HG03442 (cell line): ENCODE results near the gene FAM177B.

ENCODE experiments used
- ATAC-seq: cut with Tn5 transposase; IDR thresholded peaks from one replicate; pipeline ENCODE4 v1.9.1; 2021; ENCODE audit warnings: mild to moderate bottlenecking, moderate library complexity; ENCODE audit not compliant: unreplicated experiment

Gene FAM177B

DNA sequence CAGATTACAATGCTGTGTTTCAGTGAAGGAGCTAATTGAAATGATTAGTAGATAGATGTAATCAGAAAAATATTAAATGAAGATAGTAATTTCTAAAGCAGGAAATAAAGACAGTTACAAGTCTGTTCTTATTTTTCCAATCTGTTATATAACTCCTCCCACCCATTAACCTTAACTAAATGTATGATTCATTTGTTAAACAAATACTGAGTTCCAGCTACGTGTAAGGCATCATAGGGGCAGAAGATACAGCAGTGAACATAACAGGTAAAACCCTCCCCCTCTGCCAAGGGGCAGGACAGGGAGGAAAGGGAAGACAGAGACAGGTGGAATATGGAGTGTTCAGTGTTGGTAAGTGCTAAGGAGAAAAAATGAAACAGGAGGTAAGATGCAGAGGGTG, at the start of gene FAM177B:
TSS of gene FAM177B (plus strand) at position 231 of the 400 bp plus-strand sequence. CDS start 9,344 bp downstream, outside the sequence.
- no peak for ATAC-seq

DNA sequence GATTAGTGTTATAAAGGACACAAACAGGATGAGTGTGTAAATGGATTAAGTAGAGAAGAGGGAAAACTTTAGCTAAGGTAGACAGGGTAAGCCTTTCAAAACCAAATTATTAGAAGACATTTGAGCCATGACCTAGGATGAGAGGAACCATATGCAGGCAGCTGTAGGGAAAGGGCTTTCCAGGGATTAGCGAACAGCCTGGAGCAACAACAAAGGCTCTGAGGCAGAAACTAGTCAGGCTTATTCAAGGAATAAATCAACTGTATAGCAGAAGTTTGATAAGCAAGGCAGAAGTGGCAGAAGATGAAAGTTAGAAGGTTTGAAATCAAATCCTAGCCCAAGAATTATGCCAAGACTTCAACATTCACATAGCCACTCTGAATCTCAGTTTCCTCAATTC, 46.0 kb upstream of the FAM177B start:
- no peak for ATAC-seq

DNA sequence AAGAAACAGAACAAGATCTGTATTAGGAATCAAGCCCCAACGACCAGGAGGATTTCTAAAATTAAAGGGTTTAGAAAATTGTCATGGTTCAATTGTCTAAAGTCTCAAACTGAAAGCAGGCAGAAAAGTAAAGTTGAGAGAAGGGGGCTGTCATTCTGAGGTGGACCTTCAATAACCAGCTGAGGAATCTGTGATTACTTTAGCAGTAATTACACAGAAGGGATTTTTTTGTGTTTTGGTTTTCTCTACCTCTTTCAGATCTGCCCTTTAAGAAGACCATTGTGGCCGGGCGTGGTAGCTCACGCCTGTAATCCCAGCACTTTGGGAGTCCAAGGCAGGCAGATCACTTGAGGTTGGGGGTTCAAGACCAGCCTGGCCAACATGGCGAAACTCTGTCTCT, 42.1 kb upstream of the FAM177B start:
- ATAC-seq, result no peak

DNA sequence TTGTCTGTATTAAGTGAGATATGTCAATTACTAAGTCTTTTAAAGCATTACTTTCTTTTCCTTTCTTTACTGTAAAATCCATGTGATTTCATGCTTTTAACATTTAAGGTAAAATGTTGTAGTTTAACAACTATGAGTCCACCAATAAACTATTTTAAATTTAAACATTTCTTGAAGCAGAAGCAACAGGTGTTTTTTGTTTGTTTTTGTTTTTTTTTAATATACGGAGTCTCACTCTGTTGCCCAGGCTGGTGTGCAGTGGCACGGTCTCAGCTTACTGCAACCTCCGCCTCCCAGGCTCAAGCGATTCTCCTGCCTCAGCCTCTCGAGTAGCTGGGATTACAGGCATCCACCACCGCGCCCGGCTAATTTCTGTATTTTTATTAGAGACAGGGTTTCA, 40.3 kb upstream of the FAM177B start:
- no peak for ATAC-seq

DNA sequence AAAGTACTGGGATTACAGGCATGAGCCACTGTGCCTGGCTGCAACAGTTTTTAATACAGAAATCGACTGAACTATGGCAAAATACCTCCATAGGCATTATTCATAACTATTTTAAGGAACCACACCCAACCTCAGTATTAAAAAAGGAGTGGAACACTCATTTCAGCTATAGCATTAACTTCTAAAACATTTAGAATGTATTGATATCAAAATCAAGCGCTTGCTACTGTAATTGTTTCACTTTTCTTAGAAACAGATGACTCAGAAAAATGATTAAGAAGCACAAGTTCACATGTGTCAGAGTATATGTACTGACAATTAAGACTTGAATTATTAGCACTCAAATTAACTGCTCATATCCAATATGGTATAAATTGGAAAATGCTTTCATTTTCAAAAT, 39.8 kb upstream of the FAM177B start:
- ATAC-seq, result no peak

DNA sequence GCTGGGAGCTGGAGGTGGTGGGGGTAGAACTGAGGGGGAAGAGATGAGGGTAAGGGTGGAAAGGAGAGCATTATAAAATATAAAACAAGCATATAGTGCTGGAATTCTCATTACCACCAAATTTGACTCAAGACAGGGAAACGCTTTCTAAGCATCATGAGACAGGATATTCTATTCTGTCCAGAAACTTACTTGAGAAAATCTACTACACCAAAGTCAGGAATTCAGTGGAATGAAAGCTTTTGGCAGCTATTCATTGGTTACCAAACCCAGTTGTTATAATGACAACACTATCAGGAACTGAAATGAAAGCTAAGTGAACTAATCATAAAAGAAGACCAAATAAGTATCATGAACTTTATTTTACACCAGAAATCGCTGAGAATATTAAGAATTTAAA, 39.2 kb upstream of the FAM177B start:
- no peak for ATAC-seq

DNA sequence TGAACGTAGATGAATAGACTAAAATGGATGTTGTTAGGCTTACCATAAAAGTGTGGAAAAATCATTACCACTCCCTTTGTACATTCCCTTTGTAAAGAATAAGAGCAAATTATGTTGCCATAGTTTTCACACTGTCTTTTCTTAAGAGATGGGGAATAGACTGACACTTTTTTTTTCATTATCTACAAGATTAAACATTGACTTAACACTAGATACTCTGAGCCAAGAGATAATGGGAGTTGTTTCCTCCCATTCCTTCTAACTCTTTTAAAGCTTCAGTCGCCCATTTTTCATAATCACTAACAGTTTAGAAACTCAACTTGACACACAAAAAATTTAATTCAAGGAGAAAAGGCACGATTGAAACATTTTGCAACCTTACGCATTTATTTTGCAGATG, 34.8 kb upstream of the FAM177B start:
- no peak for ATAC-seq

DNA sequence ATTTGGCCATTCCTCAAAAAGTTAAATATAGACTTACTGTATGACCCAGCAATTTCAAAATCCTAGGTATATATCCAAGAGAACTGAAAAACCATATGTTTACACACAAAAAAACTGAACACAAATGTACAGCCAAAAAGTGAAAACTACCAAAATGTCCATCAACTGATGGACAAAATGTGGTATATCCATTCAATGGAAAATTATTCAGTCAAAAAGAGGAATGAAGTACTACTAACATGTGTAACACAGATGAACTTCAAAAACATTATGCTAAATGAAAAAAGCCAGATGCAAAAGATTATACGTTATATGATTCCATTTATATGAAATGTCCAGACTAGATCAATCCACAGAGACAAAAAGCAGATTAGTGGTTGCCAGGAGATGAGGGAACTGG, 32.7 kb upstream of the FAM177B start:
- ATAC-seq, result no peak

DNA sequence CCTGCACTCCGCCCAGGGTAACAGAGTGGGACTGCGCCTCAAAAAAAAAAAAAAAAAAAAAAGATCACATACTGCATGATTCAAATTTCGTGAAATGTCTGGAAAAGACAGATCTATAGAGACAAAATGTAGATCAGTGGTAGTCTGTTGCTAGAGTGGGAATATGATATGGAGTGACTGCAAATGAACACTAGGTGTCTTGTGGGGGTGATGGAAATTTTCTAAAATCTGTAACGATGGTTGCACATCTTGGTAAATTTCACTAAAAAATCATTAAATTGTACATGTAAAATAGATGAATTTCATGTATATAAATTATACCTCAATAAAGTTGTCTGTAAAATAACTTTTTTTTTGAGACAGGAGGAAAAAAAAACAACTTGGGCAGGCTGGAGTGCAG, 30.2 kb upstream of the FAM177B start:
- ATAC-seq, result no peak

DNA sequence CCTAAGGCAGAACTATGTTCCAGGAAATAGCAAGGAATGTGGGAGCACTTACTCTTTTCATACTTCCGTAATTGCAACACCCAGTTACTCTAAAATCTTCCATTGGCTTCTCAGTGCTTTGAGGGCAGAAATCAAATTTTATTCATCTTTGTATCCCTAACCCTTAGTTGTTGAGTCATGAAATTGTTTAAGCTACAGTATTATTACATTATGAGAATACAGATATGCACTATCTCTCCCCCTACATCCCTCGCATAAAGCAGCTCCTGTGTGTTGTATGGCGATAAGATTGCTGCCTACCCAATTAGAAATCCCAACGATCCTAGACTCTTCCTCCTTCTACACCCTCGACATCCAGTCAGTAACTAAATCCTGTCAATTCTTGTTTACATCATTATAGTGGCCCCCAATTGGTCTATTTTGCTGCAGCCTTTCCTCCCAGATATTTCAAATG, 27.3 kb upstream of the FAM177B start:
- ATAC-seq, result no peak

DNA sequence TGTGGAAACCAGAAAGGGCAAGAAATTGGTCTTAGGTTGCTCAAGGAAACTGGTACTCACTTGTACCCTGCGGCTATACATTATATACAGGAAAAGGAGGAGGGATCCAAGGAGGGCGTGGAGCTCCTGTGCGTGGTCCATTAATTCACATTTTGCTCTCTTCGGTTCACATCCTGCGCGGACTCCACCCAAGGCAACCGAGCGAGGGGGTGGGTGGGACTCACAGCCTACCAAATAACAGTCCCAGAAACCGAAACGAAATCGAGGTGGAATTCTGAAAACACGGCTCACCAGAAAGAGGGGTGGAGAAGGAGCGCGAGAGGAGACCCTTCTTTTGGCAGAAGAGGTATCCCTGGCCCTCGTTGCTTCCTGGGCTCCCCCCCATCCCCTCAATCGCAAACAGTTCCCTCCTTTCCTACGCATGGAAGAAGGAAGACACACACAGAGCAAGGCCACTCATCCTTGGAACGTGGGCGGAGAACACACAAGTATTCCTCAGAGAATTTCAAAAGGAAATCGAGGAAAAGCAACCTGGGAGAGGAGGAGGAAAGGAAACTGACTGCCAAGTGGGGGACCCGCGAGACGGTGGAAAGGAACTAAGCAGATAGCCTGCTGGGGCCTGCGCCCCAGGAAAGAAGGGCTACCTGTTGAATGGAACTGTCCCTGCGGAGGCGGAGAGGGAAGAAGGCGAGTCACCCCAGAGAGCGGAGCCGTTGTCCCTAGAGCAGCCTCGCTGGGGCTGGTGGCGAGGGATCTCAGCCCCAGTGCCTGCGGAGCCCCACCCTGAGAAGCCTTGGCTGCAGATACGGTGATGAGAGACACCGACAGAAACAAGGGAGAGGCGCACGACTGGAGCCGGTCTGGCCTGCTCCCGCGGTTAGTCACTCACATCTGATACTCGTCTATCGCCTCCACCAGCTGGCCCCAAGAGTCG, 25.4 kb upstream of the FAM177B start:
- peak; percentile 29 for ATAC-seq

DNA sequence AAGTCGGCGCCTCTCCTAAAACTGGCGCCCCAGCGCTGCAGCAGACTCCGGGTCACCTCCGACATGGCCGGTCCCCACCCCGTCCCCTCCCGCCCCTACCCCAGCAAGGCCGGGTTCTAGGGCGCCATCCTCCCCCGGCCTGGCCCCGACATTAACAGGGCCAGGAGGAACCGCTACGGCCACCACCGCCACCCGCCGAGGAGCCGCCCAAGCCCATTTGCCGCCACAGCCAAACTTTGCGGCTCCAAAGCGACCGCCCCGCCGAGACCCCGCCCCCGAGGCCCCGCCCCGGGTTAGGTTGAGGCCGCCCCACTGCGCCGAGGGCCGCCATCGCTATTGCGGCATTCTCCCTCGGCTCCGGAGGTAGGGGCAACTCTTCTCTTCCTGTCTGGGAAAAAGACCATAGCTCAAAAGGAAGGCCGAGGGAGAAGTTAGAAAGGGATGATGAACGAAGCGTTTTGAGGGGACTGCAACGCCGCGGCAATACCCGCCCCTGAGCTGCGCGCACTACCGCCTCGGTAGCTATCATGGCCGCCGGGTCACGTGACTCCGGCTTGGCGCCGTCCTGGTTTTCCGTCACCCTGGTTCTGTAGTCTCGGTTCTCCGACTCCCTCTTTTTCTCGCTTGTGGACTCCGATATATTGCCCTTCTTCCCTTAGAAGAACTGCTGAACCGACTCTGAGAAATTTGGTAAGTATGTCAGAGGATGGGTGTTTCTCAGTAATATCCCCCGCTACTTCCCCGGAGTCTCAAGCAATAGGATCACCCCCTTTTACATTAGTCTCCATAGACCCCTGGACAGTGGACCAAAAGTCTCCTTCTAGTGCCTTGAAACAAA, 24.5 kb upstream of the FAM177B start, which contains the start of the genes AIDA and BROX:
TSS of gene AIDA (minus strand) at position 239 of the 838 bp plus-strand sequence. CDS start at position 65, 174 bp downstream.
TSS of gene BROX (plus strand) at position 312 of the 838 bp plus-strand sequence. CDS start 3,136 bp downstream, outside the sequence.
- peak; percentile 76 for ATAC-seq

DNA sequence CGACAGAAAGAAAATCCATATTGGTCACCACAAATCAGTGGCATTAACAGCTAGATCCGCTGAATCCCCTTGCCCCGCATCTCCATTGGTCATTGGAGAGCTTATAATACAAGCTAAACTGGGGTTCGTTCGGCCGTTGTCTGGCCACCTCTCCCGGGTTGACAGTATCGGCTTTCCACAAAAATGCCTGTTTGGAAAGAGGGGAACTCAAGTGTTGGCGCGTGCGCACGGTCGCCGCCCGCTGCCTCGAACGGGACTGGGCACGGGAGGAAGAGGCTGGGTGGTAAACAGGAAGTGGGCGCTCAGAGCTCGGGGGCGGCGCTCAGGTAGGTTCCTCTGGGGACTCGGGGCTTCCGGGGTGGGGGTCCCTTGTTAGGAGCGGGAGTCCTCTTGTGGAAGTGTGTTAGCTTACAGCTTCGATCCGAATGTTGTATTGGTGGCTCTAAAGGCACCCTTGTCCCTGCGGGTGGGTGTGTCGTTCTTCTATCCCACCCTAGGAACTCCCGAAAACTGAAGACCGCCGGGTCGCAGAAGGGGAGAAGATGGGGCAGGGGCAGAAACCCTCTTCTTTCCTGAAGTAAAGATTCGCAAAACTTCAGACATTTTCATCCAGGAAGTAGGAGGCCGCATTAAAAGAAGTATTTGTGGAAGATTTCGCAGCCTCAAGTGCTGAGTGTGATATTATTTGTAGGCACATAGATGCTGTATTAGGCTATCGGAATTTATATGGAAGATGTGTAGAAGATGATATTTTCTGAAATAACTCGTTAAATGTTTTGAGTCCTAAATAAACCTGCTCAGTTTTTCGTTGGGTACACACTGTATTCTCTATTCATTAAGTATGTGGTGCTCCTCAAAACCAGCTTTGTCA, 23.7 kb upstream of the FAM177B start:
- ATAC-seq, result peak; percentile 67

DNA sequence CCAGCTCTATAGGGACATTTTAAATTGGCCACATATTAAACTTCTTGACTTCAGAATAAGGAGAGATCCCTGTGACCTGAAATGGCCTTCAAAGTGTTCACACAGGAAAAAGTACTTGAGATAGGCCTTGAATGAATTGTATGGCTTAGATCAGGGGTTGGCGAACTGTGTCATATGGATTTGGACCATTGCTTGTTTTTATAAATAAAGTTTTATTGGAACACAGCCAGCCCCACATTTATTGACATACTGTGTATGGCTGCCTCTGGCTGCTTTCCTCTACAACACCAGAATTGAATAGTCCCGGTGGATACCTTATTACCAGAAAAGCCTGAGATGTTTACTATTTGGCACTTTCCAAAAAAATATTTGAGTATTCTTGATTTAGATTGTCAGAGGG, 20.6 kb upstream of the FAM177B start:
- ATAC-seq, result no peak

DNA sequence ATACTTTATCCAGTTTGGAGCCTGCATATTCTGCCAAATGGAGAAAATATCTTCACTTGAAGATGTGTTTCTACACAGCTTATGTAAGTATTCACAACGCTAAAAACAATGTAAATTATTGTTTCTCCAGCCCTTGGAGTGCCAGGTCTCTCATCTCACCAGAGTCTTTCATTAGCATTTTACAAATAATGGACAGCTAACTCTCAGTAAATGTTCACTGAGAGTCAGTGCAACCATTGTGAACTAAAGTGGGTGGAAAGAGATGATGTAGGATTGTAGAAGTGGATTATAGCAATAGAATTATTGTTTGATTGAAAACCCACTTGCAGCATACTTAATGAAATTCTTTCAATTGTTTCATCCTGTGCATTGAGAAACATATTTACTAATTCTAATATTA, 8.3 kb upstream of the FAM177B start:
- no peak for ATAC-seq

DNA sequence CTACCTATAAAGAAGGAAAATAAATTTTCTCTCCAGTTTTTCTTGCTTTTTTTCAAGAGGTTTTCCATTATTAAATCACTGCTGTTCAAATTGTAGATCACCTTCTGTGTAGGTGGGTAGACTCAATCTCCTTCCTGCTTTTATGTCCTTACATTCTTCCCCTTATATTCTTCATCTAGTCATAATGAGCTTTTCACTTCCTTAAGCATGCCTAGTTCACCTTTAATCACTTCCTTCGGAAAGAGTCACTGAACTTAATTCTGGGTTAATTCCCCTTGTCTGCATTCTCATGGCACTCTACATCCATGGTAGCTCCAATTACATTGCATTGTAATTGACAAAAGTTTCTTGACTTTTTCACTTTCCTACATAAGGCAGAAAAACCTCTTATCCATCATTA, 6.1 kb upstream of the FAM177B start:
- no peak for ATAC-seq

DNA sequence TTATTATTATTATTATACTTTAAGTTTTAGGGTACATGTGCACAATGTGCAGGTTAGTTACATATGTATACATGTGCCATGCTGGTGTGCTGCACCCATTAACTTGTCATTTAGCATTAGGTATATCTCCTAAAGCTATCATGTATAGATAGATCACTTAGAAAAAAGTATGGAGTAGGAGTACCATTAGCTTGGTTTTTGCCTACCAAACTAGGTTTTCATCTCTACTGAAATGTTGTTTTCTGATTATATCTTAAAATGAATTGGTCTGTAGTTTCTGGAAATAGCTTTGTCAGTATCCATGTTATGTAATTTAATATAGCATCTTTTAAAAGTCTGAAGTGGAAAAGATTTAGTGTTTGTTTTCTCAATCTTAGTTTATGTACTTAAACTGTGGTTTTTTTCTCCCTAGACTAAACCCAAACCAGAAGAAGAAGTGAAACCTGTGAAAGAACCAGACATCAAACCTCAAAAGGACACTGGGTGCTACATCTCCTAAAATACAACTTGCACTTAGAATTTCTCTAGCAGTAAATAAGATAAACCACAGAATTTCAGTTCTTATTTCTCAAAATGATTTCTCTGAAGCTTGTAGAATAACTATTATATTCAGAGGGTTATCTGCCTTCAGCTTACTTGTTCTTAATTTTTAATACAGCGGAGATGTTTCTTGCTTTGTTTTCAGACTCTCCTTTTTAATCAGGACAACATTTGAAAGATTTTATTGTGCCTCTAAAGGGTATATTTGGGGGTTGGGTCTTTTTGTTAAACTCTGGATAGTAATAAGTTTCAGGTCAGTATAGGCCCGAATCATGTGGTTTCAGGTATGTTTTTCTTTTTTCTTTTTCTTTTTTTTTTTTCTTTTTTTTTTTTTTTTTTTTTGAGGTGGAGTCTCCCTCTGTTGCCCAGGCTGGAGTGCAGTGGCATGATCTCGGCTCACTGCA, 4.5 kb upstream of the FAM177B start:
- ATAC-seq, result peak; percentile 98

DNA sequence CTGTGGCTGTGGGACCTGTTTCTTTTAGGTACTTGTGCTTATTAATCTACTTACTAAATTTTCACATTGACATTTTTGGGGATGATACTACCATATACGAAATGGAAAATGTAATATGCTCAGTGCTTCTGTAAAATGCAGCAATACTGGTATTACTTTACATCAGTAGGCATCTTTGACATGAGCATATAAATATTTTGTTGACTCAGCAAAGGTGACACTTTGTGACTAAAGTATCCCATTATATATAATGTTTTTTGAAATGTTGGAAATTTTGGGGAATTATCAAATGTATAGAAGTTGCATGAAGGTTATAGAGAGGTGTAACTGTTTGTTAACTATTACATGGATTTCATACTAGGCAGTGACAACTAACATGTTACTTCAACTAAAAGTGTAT, 2.3 kb upstream of the FAM177B start:
- ATAC-seq, result no peak

DNA sequence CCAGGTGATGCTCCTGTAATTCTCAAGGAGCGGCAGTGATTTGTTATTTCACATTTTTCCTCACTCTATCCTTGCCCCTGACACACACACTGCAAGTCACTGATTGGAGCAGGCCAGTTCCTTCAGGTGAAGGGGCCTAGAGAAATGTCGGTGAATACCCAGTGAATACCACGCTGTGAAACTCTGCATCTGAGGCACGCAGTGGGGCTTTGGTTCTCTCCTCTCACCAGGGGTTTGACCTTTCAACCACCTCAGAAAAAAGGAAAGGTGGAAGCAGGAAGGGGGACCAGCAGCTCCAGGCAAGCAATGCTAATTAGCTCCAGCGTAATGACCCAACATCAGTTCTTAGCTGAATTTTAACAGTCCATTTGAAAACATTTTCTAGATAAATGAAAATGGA, 532 bp upstream of the FAM177B start:
- no peak for ATAC-seq
